HG02840 (cell line): ENCODE measurements around the gene WNT7A.

ENCODE experiments used
- ATAC-seq: cut with Tn5 transposase; IDR thresholded peaks from one replicate; pipeline ENCODE4 v1.9.1; 2021; ENCODE audit warnings: mild to moderate bottlenecking, moderate library complexity, moderate number of reproducible peaks; ENCODE audit not compliant: unreplicated experiment, low FRiP score

Gene WNT7A

GRCh38 chr3:13849018-13849417 lies 30.9 kb downstream of the WNT7A start:
- ATAC-seq, result no peak

GRCh38 chr3:13846716-13847570 lies 32.9 kb downstream of the WNT7A start:
- no peak for ATAC-seq

- no peak for ATAC-seq
These were observed 33.6 kb downstream of the WNT7A start for GRCh38 chr3:13846238-13846637.

- ATAC-seq, result no peak
These were observed 34.1 kb downstream of the WNT7A start for GRCh38 chr3:13845806-13846205.

- ATAC-seq, result no peak
These were observed 35.0 kb downstream of the WNT7A start for GRCh38 chr3:13844911-13845310.

- ATAC-seq, result no peak
These were observed 35.6 kb downstream of the WNT7A start for GRCh38 chr3:13844286-13844685.

- no peak for ATAC-seq
These were observed 36.5 kb downstream of the WNT7A start for GRCh38 chr3:13843351-13843750.

GRCh38 chr3:13842226-13842625 lies 37.6 kb downstream of the WNT7A start:
- ATAC-seq, result no peak

GRCh38 chr3:13841826-13842225 lies 38.0 kb downstream of the WNT7A start:
- ATAC-seq, result no peak

- no peak for ATAC-seq
These were observed 38.7 kb downstream of the WNT7A start for GRCh38 chr3:13841141-13841540.

- ATAC-seq, result no peak
These were observed 39.4 kb downstream of the WNT7A start for GRCh38 chr3:13840456-13840855.

GRCh38 chr3:13839726-13840340 lies 40.0 kb downstream of the WNT7A start:
- ATAC-seq, result no peak

- no peak for ATAC-seq
These were observed 40.6 kb downstream of the WNT7A start for GRCh38 chr3:13839253-13839652.

GRCh38 chr3:13838421-13838820 lies 41.5 kb downstream of the WNT7A start:
- ATAC-seq, result no peak

GRCh38 chr3:13837751-13838150 lies 42.1 kb downstream of the WNT7A start:
- ATAC-seq, result no peak

GRCh38 chr3:13836658-13837587 lies 42.9 kb downstream of the WNT7A start:
- no peak for ATAC-seq

GRCh38 chr3:13835246-13835645 lies 44.6 kb downstream of the WNT7A start:
- ATAC-seq, result no peak

GRCh38 chr3:13834258-13835035 lies 45.4 kb downstream of the WNT7A start:
- ATAC-seq, result no peak

- ATAC-seq, result no peak
These were observed 46.2 kb downstream of the WNT7A start for GRCh38 chr3:13833506-13834257.
